Inflammatory macrophage treated with lipopolysaccharide for 4 hours (primary cell): ENCODE data around the gene TRIM14.
"Not testable (repeated sequence)": the region's sequence is repeated elsewhere in the genome, so short reads cannot be mapped to it uniquely, and the experiment has no call there.

Experiments used
- DNase-seq: peaks from one replicate; pipeline ENCODE4 v3.0.0-alpha.2; 2020

The TRIM14 gene

DNA sequence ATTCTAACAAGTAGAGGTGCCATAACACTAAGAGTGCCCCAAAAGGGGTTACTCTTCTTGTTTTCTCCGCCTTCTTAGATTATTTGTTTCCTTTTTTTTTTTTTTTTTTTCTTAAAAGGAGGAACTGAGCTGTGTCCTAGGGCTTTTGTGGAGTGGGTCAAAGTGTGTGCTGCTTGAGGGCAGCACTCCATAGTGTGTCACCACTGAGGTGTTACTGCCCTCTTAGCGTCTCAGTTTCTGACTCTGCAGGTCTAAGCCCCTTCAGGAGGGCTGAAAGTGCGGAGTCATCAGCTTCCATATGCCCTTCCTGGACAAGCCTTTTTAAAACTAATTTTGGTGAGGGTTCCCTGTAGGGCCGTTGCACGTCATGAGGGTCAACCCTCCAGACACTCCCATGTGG lies 75.1 kb downstream of the TRIM14 start:
- DNase-seq: peak; percentile 32

GRCh38 chr9:98040212-98040611 lies 78.8 kb downstream of the TRIM14 start:
- no peak for DNase-seq

DNA sequence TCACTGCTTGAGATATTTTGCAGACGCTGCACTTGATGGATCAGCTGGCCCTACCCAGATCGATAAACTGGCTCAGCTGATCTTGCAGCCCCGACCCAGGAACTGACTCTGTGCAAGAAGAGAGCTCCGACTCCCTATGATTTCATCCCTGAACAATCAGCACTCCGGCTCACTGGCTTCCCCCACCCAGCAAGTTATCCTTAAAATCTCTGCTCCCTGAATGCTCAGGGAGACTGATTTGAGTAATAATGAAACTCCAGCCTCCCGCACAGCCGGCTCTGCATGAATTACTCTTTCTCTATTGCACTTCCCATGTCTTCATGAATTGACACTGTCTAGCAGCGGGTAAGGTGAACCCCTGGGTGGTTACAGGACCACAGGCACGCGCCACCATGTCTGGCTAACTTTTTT lies 79.4 kb downstream of the TRIM14 start:
- DNase-seq: no peak

DNA sequence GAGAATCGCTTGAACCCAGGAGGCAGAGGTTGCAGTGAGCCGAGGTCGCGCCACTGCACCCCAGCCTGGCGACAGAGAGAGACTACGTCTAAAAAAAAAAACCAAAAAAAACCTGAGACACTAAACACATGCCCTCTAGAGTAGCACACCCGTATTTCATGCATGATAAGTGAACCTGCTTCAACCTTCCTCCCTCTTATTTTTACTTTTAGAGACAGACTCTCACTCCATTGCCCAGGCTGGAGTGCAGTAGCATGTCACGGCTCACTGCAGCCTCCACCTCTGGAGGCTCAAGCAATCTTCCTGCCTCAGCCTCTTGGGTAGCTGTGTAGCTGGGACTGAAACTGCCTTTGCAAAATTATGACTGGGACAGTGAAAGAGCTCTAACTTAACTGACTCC lies 80.1 kb downstream of the TRIM14 start:
- no peak for DNase-seq

- peak; percentile 67 for DNase-seq
Measured at GRCh38 chr9:98037357-98037756, 81.7 kb downstream of the TRIM14 start.

DNA sequence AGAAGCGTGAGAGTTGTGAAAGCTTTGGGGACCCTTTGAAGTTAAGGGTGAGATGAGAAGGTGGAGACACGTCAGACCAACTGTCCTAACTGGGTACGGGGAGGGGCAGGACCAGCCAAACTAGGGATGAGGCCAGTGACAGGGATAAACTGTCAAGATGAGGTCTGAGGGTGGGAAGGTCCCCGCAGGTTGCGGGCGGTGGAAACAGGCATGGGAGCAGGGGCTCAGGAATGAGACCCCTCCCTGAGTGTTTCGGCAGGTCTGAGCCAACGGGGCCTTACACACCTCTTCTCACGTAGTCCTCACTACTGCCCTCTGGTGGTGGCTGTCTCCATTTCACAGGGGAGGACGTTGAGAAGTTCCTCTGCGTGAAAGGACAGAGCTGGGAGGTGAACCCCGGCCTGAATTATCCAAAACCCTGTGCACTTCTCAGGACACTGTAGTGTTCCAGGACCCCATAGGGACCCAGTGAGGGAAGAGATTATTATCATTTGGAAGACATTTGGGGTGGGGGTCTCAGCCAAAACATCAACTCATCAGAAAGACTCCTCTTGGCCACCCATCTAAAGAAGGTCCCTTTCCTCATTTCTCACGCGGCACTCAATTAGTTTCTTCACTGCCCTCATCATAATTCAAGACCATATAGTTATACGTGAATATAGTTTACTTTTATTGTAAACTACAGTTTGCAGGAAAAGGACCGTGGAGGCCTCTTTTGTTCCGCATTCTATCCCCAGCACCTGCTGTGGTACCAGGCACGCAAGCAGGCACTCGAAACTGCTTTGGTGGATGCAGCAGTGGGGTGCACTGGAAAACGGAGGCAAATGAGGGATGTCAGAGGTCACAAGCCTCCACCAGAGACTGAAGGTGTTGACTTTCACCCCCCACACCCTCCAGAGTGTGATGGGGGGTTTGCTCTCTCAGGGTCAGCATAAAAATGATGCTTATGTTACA lies 84.2 kb downstream of the TRIM14 start:
- DNase-seq: peak; percentile 83

- no peak for DNase-seq
Measured at GRCh38 chr9:98031935-98032334, 87.1 kb downstream of the TRIM14 start.

DNA sequence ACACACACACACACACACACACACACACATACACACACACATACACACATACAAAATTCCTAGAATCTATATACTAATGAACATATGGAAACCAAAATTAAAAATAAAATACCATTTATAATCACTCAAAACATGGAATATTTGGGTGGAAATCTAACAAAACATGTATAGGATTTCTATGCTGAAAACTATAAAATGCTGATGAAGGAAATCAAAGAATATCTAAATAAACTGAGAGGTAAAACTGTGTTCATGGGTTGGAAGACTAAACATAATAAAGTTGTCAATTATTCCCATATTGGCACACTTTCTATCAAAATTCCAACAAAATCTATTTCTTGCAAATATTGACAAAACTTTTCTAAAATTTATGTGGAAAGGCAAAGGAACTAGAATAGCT lies 87.9 kb downstream of the TRIM14 start:
- no peak for DNase-seq

DNA sequence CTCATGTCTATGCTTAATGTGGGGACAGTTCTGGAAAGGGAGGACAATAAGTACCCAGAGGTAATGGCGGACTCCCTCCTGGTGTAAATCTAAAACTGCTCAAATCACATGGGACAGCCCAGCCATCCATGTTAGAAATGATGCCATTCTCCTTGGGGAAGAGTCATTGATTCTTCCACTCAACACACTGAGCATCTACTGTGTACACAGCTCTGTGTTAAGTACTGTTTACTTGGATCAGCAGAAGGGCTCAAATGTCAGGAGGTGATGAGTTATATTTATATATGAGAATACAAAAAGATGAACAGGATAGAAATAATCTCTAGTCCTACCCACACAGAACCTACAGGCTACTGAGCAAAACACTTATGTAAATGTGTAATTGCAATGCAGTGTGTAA lies 94.3 kb downstream of the TRIM14 start:
- no peak for DNase-seq

GRCh38 chr9:98022447-98022846 lies 96.6 kb downstream of the TRIM14 start:
- no peak for DNase-seq

GRCh38 chr9:98021306-98022040 lies 97.5 kb downstream of the TRIM14 start:
- no peak for DNase-seq

DNA sequence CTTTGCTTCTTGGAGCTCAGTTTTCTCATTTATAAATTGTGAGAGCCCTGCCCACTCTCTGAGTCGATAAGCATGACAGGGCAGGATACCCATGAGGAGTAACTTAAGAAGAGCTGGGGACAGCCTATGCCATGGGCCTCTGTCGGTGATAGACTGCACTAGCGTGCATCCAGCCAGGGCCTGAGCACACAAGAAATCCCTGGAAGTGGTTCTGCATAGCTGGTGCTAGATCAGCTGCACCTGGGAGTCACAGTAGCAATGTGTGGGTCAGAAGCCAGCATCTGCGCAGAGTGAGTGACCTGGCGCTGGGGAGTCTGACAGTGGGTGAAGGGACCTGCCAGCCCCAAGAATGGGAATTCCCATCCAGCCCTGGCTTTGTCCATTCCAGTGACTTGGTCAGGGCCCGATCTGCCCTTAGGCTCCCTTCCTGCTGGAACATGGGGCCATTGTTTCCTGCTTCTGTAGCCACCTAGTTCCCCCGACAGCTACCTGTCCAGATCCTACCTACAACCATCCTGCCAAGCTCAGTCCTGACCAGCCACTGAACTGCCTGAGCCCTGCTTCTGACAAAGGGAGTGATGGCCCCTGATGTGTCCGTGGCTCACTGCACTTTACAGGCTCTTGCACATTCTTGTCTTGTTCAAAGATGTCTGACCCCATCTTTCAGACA lies 98.4 kb downstream of the TRIM14 start:
- DNase-seq: no peak

DNA sequence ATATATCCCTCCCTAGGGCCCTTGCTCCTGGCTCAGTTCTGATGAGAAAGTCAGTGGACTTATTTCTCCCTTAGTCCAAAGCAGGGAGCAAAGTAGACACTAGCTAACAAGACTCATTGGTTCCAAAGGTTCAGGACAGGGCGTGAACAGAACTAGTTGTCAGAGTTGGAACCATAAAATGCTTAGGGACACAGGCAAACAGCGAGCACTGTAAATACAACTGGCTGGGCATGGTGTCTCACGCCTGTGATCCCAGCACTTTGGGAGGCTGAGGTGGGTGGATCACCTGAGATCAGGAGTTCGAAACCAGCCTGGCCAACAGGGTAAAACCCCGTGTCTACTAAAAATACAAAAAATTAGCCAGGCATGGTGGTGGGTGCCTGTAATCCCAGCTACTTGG lies 99.2 kb downstream of the TRIM14 start:
- DNase-seq: not testable (repeated sequence)
